Testis (tissue), 3 donors: ENCODE results near the gene TRAK1. TPM values are rescaled to one million over a fixed set of nuclear protein-coding genes. Genes with fewer than 3 reads are reported as not detected.
A peak's percentile ranks its signal among the peaks of the same experiment; 100 is the strongest.

Experiments
- DNase-seq: peaks from one replicate; pipeline ENCODE4 v3.0.0-alpha.2; 2019
- H3K27ac ChIP-seq, 2 donors: fragments of 200-600 bp; sonication (generic); one replicate each; pipeline ENCODE4 v1.5.1; 2019
- H3K27me3 ChIP-seq: fragments of 200-600 bp; sonication (generic); one replicate; pipeline ENCODE4 v1.5.1; 2019
- H3K36me3 ChIP-seq: fragments of 200-600 bp; sonication (generic); one replicate; pipeline ENCODE4 v1.5.1; 2017; ENCODE audit warnings: low read depth; ENCODE audit errors: missing control alignments
- H3K4me1 ChIP-seq: fragments of 200-600 bp; sonication (generic); one replicate; pipeline ENCODE4 v1.5.1; 2019
- H3K4me3 ChIP-seq, 2 donors: fragments of 200-600 bp; sonication (generic); one replicate each; pipeline ENCODE4 v1.5.1; 2017 to 2019
- H3K9me3 ChIP-seq: fragments of 200-600 bp; sonication (generic); one replicate; pipeline ENCODE4 v1.5.1; 2017
- CTCF ChIP-seq, 3 experiments: fragments of 450-650 bp in 2 of 3; fragments of 200-600 bp in 1 of 3; sonication (generic) in 1 of 3; IDR thresholded peaks; one replicate each; pipeline ENCODE4 v1.5.1; 2016 to 2019; ENCODE audit warnings: antibody characterized with exemption in 3 of 3, mild to moderate bottlenecking in 2 of 3, moderate library complexity in 1 of 3
- POLR2A ChIP-seq: fragments of 450-650 bp; IDR thresholded peaks from one replicate; pipeline ENCODE4 v1.6.1; 2017; ENCODE audit warnings: antibody characterized with exemption, mild to moderate bottlenecking, moderate library complexity
- WGBS, 2 donors: methylation state at CpG; one replicate each; pipeline ENCODE4 v1.1.5; 2018; 5-methylcytosine and 5-hydroxymethylcytosine counted together
- intact Hi-C: fragments of 100-400 bp; cut with DNase I; formaldehyde crosslinking; loops from one replicate; pipeline ENCODE4 v1.15.1; 2023; ENCODE audit warnings: low total_unique reads
- polyA plus RNA-seq: library from polyadenylated mRNA; stranded (reverse); fragments of 350-450 nt; fragmentation: Illumina TruSeq; extraction: RNeasy Lipid Tissue Mini Kit (QIAGEN cat#74804); gene quantifications from one replicate; pipeline ENCODE4 v1.2.3, GENCODE V29; 2014; ENCODE audit warnings: low read depth, low replicate concordance; ENCODE audit not compliant: insufficient read depth
- total RNA-seq, 2 donors: library from RNA; depleted of rRNA; stranded (reverse); fragments of >200 nt; gene quantifications; one replicate each; pipeline ENCODE4 v1.2.3, GENCODE V29; 2016

Gene TRAK1
- total and polyA plus RNA-seq, 3 donors from 2014 or later, result 32.0 to 95.9 (median 94.1) TPM

DNA sequence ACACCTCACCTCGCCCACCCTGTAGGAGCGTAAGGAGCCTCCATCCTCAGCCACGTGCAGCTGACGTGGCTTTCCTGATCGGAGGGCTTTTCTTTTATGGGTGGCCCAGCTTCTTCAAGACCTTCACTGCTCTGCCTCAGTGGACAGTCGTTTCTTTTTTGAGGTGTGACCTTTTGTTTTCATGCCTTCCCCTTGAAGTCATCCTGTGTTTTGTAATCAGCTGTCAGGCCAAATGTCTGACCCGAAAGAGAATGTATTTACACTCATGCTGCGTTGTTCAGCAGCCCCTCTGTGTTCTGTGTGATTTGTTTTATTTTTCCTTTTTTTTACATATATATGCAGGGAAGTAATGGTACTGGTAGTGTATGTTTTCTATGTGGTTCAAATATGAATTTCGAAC, 133.0 kb downstream of the TRAK1 start:
- no peak for DNase-seq
- Histone ChIP-seq H3K27ac (no peak overlapping the region), H3K27me3 (no peaks in the 10 kb centered on the region), H3K4me1 (no peaks in the 10 kb centered on the region), H3K9me3 (no peaks in the 10 kb centered on the region), H3K36me3 (no peaks in the 10 kb centered on the region), H3K4me3 (no peak overlapping the region)
- TF ChIP-seq CTCF (IDR thresholded peaks at IDR 0.05) (no peak), POLR2A (no peak)
- intact Hi-C loops, result loop anchor here (10.0 kb wide), 1 partner anchor 221 kb away; no protein-coding TSS in a partner anchor
- 81 to 85% methylated on average over 9 of the region's 9 CpGs for WGBS, 2 donors

DNA sequence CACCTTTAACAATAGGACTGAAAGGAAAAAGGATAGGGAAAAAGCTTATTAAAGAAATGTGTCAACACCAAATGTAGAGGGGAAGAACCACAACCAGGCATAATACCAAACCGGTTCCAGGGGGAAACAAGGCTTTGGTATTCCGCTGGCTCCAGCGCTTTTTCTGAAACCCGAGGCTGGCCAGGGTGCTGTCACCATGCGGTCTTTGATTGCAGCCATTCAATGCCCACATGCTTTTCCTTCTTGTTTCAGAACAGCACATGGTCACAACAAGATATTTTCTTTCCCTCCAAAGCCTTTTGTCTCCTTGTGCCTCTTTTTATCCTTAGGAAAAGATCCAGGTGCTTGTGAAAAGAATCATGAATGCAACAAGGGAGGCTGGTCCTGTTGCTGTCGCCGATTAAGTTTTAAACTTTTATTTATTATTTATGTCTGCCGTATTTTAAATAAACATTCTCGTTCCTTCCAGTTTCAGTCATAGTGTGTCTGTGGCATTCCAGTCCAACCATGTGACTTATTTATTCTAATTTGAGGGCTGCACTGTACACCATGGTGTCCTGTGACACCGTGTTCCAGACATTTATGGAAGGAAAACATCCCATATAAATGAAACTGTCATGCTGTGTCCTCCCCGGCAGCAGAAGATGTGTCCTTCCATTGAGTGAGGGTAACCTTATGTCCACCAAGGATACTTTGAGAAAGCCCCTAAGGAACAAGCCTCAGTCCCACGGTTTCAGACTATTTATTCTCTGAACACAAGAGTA, 133.7 kb downstream of the TRAK1 start:
- DNase-seq, result no peak
- peaks cover 5% of the 10 kb centered on the region for H3K4me1 ChIP-seq
- no peak overlapping the region for H3K27ac ChIP-seq
- no peak overlapping the region for H3K4me3 ChIP-seq
- no peaks in the 10 kb centered on the region for H3K27me3 ChIP-seq
- WGBS, 2 donors, result 70 to 74% methylated on average over 12 of the region's 12 CpGs
- intact Hi-C loops, result loop anchor here (10.0 kb wide), 1 partner anchor 220 kb away; no protein-coding TSS in a partner anchor
- no peaks in the 10 kb centered on the region for H3K9me3 ChIP-seq
- no peak for TF ChIP-seq CTCF (IDR thresholded peaks at IDR 0.05)
- no peak for TF ChIP-seq POLR2A
- no peaks in the 10 kb centered on the region for H3K36me3 ChIP-seq

DNA sequence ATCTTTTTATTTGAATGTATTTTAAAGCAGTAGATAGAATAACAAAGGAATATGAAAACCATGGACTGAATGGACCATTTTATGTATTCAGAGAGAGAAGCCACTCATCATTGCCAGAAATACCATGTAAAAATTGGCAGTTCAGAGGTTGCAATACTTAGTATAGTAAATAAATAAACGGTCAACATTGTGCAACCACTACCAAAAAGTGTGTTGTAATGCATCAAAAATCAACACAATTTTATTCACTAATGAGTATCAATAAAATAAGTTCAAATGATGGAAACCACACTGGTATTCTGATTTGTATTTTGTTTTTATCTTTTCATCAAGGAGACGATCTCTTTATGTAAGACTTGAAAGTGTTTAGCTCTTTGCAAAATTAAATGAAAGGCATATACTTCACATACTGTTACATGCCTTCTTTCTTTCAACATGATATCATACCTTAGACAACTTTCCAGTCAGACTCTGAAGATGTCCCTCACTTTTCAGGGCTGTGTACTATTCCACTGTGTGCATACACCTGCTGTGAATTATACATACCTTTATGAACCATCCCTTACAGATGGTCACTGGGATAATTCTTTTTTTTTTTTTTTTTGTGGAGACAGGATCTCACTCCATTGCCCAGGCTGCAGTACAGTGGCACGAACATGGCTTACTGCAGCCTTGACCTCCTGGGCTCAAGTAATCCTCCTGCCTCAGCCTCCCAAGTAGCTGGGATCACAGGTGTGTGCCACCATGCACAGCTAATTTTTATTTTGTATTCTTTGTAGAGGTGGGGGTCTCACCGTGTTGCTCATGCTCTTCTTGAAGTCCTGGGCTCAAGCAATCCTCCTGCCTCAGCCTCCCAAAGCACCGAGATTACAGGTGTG, 134.6 kb downstream of the TRAK1 start:
- Histone ChIP-seq H3K27ac (no peak overlapping the region), H3K4me1 (peaks cover 7% of the 10 kb centered on the region), H3K36me3 (no peaks in the 10 kb centered on the region), H3K27me3 (no peaks in the 10 kb centered on the region), H3K4me3 (no peak overlapping the region), H3K9me3 (no peaks in the 10 kb centered on the region)
- intact Hi-C loops, result loop anchor here (10.0 kb wide), 1 partner anchor 219 kb away; no protein-coding TSS in a partner anchor
- no peak for TF ChIP-seq CTCF (IDR thresholded peaks at IDR 0.05)
- TF ChIP-seq POLR2A, result no peak
- WGBS, 2 donors, result 86 to 90% methylated on average over 5 of the region's 5 CpGs
- DNase-seq, result no peak

DNA sequence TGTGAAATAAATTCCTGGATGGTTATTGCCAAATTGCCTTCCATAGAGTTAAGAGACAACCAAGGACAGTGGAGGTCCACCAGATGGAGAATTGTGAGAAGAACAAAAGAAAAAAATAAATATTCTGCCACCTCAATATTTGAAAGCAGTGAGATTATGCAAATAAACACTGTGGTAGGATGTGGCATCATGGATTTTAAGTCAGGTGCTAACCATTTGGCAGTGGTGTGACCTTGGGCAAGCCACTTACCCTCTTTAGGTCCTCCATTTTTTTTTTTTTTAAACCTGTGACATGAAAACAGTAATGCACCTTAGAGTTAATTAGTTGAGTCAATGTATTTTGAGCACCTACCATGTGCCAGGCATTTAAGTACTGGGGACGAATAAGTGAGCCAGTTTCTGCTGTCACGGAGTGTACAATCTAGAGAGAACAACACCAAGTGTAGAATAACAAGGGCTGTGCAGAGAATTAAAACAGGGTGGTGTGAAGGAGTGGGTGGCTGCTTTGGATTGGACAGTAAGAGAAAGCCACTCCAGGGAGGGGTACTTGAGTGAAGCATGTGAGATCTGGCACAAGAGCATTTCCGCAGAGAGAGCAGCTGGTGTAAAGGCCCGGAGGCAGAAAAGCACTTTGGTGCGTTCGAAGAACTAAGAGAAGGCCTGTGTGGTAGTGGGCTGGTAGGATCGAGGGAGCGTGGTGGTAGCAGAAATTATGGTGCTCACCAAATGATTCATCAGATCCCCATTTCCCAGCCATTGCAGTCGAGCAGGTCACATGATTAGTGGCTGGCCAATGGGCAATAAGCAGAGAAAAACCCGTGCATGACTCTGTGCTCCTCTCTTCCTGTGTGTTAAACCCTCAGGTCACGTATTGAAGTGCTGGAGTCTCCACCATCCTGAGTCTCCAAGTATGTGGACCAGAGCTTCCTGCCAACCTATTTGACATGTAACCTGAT, 135.6 kb downstream of the TRAK1 start:
- 68 to 69% methylated on average over 11 of the region's 11 CpGs for WGBS, 2 donors
- Histone ChIP-seq H3K27me3 (no peaks in the 10 kb centered on the region), H3K9me3 (no peaks in the 10 kb centered on the region), H3K36me3 (no peaks in the 10 kb centered on the region), H3K4me1 (peaks cover 7% of the 10 kb centered on the region), H3K4me3 (peak overlapping the region in 1 of 2 donors; percentile 5), H3K27ac (no peak overlapping the region)
- intact Hi-C loops, result loop anchor here (10.0 kb wide), 1 partner anchor 218 kb away; no protein-coding TSS in a partner anchor
- TF ChIP-seq CTCF (IDR thresholded peaks at IDR 0.05) (no peak), POLR2A (no peak)
- DNase-seq, result peak; percentile 41
